IMR-90 (cell line): ENCODE results near the gene TUBB4A. TPM values are rescaled to one million over a fixed set of nuclear protein-coding genes. Genes with fewer than 3 reads are reported as not detected.

ENCODE experiments used
- ATAC-seq: fragments of 200-7000 bp; cut with Tn5 transposase; 2 replicates; pipeline ENCODE4 v1.9.1; 2020; ENCODE audit warnings: low read depth, mild to moderate bottlenecking, moderate library complexity
- BruUV-seq: library from RNA; stranded (reverse); fragments of 400-500 nt; replicated peaks from 2 replicates; lab custom pipeline; 2021; lab: Mats Ljungman, UMichigan
- CTCF ChIA-PET: fragments of 300-600 bp; formaldehyde crosslinking; extraction: SDS; loops from one replicate; lab custom pipeline; 2021; ENCODE audit warnings: antibody characterized with exemption; lab: Yijun Ruan, JAX
- POLR2A ChIA-PET: fragments of 300-600 bp; sonication (Branson Sonifier 250); formaldehyde crosslinking; loops from one replicate; lab custom pipeline; 2022; ENCODE audit warnings: antibody characterized with exemption; ENCODE audit not compliant: unreplicated experiment; lab: Charles Lee
- DNase-seq: peaks from one replicate; pipeline ENCODE4 v3.0.0; 2013
- H2AFZ ChIP-seq: replicated peaks from 2 replicates; pipeline ENCODE3; 2013; ENCODE audit warnings: low read length, mild to moderate bottlenecking; ENCODE audit not compliant: poor library complexity
- H2AK5ac ChIP-seq: 2 replicates; pipeline ENCODE4 v1.6.1; 2013; ENCODE audit warnings: low read depth, low read length, inconsistent platforms
- H2AK9ac ChIP-seq: replicated peaks from 2 replicates; pipeline ENCODE3; 2013; ENCODE audit warnings: mild to moderate bottlenecking, low read depth, low read length, moderate library complexity; ENCODE audit not compliant: poor library complexity
- H2BK120ac ChIP-seq: 2 replicates; pipeline ENCODE4 v1.6.1; 2013; ENCODE audit warnings: low read depth, low read length, inconsistent platforms
- H2BK15ac ChIP-seq: 3 replicates; pipeline ENCODE4 v1.6.1; 2013; ENCODE audit warnings: low read depth, low read length, inconsistent platforms
- H2BK20ac ChIP-seq: 2 replicates; pipeline ENCODE4 v1.6.1; 2013; ENCODE audit warnings: low read depth, mild to moderate bottlenecking, inconsistent platforms, low read length, moderate library complexity
- H2BK5ac ChIP-seq: 2 replicates; pipeline ENCODE4 v1.6.1; 2013; ENCODE audit warnings: mild to moderate bottlenecking, low read depth, low read length, inconsistent platforms; ENCODE audit not compliant: poor library complexity, severe bottlenecking
- H3K14ac ChIP-seq: replicated peaks from 2 replicates; pipeline ENCODE4 v1.6.1; 2013; ENCODE audit warnings: low read depth, low read length, inconsistent platforms
- H3K18ac ChIP-seq: 2 replicates; pipeline ENCODE4 v1.6.1; 2013; ENCODE audit warnings: low read depth, low read length, control low read depth
- H3K23ac ChIP-seq: 2 replicates; pipeline ENCODE4 v1.6.1; 2013; ENCODE audit warnings: low read depth, low read length, inconsistent platforms
- H3K27ac ChIP-seq: 2 replicates; pipeline ENCODE4 v1.5.1; 2013; ENCODE audit warnings: mild to moderate bottlenecking, control low read depth, low read length; ENCODE audit not compliant: insufficient read depth
- H3K27me3 ChIP-seq: 2 replicates; pipeline ENCODE4 v1.6.1; 2013; ENCODE audit warnings: low read length; ENCODE audit not compliant: control insufficient read depth, insufficient read depth
- H3K36me3 ChIP-seq: 2 replicates; pipeline ENCODE4 v1.6.1; 2013; ENCODE audit warnings: low read length, mixed read lengths; ENCODE audit not compliant: control insufficient read depth, insufficient read depth
- H3K4ac ChIP-seq: 2 replicates; pipeline ENCODE4 v1.6.1; 2013; ENCODE audit warnings: low read depth, low read length, inconsistent platforms
- H3K4me1 ChIP-seq: 2 replicates; pipeline ENCODE4 v1.6.1; 2013; ENCODE audit warnings: low read length, mixed read lengths; ENCODE audit not compliant: control insufficient read depth, insufficient read depth
- H3K4me2 ChIP-seq: 2 replicates; pipeline ENCODE4 v1.6.1; 2013; ENCODE audit warnings: low read depth, mild to moderate bottlenecking, control low read depth, low read length, moderate library complexity
- H3K4me3 ChIP-seq: 2 replicates; pipeline ENCODE4 v1.5.1; 2013; ENCODE audit warnings: low read depth, mild to moderate bottlenecking, control low read depth, low read length, moderate library complexity; ENCODE audit not compliant: insufficient read depth
- H3K56ac ChIP-seq: 2 replicates; pipeline ENCODE4 v1.6.1; 2013; ENCODE audit warnings: low read length, inconsistent platforms; ENCODE audit not compliant: insufficient read depth; ENCODE audit errors: extremely low read depth
- H3K79me1 ChIP-seq, 2 experiments: 2 replicates each; pipeline ENCODE4 v1.6.1; 2013; ENCODE audit warnings: low read length in 2 of 2, inconsistent platforms in 1 of 2, low read depth in 1 of 2
- H3K9ac ChIP-seq: 2 replicates; pipeline ENCODE4 v1.6.1; 2013; ENCODE audit warnings: low read depth, low read length, control low read depth
- H3K9me1 ChIP-seq: 2 replicates; pipeline ENCODE4 v1.6.1; 2013; ENCODE audit warnings: low read length, inconsistent platforms; ENCODE audit not compliant: insufficient read depth
- H3K9me3 ChIP-seq: 2 replicates; pipeline ENCODE4 v1.6.1; 2013; ENCODE audit warnings: low read length; ENCODE audit not compliant: control insufficient read depth, insufficient read depth
- H4K20me1 ChIP-seq: 2 replicates; pipeline ENCODE4 v1.6.1; 2013; ENCODE audit warnings: low read length, inconsistent platforms; ENCODE audit not compliant: insufficient read depth
- H4K5ac ChIP-seq: 2 replicates; pipeline ENCODE4 v1.6.1; 2013; ENCODE audit warnings: mild to moderate bottlenecking, low read depth, low read length, control low read depth
- H4K8ac ChIP-seq, 2 experiments: 2 replicates each; pipeline ENCODE4 v1.6.1; 2013; ENCODE audit warnings: low read depth in 2 of 2, low read length in 2 of 2, control low read depth in 1 of 2, inconsistent platforms in 1 of 2
- H4K91ac ChIP-seq: 2 replicates; pipeline ENCODE4 v1.6.1; 2013; ENCODE audit warnings: low read depth, low read length, inconsistent platforms; ENCODE audit not compliant: insufficient read depth
- RAD21 ChIP-seq: IDR thresholded peaks from 2 replicates; pipeline ENCODE4 v1.6.1; 2012; ENCODE audit warnings: low read length, improper control_type of control experiment
- WGBS, 2 experiments: methylation state at CpG; one replicate each; pipeline versions ENCODE4 v1.1.5 to v1.1.7; 2013; ENCODE audit warnings: missing lambda C conversion rate in 2 of 2; ENCODE audit not compliant: insufficient read length in 1 of 2; ENCODE audit errors: extremely low coverage in 2 of 2; 5-methylcytosine and 5-hydroxymethylcytosine counted together
- dilution Hi-C: fragments of 300-500 bp; cut with HindIII; formaldehyde crosslinking; loops from one replicate; pipeline ENCODE4 v1.14.3; 2018; ENCODE audit warnings: low sequenced_read_pairs; ENCODE audit not compliant: unreplicated experiment
- in situ Hi-C: fragments of 300-500 bp; cut with MboI; formaldehyde crosslinking; loops from 3 replicates; pipeline ENCODE4 v1.14.3; 2019; ENCODE audit warnings: low sequenced_read_pairs, inconsistent platforms, mixed read lengths
- intact Hi-C: fragments of 100-400 bp; cut with micrococcal nuclease; formaldehyde crosslinking; loops from 2 replicates; pipeline ENCODE4 v1.10.0; 2022
- polyA plus RNA-seq, 3 experiments: library from polyadenylated mRNA; depleted of rRNA; stranded (reverse); fragments of >200 nt; gene quantifications; 2 replicates each; pipeline ENCODE4 v1.2.3, GENCODE V29; 2012; ENCODE audit warnings: low replicate concordance in 1 of 3
- total RNA-seq: library from RNA; depleted of rRNA; stranded (reverse); fragments of >200 nt; gene quantifications from 2 replicates; pipeline ENCODE4 v1.2.3, GENCODE V29; 2012

TUBB4A gene
- total and polyA plus RNA-seq, 2 of the 4 experiments (the other 2 are of a cell fraction), result not detected

DNA sequence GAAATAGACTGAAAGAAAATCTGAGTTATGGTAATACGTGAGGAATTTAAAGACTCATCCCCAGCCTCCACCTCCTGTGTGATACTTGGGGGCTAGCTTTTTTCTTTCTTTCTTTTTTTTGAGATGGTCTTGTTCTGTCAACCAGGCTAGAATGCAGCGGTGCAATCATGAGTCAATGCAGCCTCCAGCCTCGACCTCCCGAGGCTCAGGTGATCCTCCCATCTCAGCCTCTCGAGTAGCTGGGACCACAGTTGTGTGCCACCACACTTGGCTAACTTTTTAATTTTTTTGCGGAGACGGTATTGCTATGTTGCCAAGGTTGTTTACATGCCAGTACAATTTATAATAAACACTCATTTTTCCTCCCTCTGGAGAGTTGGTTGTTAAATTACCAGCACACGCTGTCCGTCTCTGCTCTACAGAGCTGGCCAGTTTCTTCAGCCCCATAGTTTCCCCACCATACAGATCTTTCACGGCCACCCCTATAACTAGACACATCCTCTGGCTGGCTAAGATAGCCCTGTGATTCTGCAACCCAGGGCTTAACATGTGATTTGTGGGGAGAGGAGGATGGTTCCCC, 33.5 kb upstream of the TUBB4A start:
- no peak overlapping the region for H3K4ac ChIP-seq
- in situ Hi-C loops, result no loop called here
- H3K27ac ChIP-seq, result no peak overlapping the region
- no peak overlapping the region for H3K18ac ChIP-seq
- H3K9me3 ChIP-seq, result 0 out of 2 replicates have a peak, but pooled peaks cover 5% of the 10 kb centered on the region
- H3K4me2 ChIP-seq, result no peak overlapping the region
- H2BK15ac ChIP-seq, result no peak overlapping the region
- WGBS, 2 experiments, result 74% methylated on average over 3 of the region's 10 CpGs; no CpG with 5 or more reads in 1 of the 2 experiments
- no peak overlapping the region for H4K91ac ChIP-seq
- no peak overlapping the region for H3K9ac ChIP-seq
- no peak overlapping the region for H3K56ac ChIP-seq
- no peak overlapping the region for H2AK5ac ChIP-seq
- BruUV-seq, result no TSS peak
- no peak overlapping the region for H2BK5ac ChIP-seq
- H3K23ac ChIP-seq, result no peak overlapping the region
- H2BK20ac ChIP-seq, result no peak overlapping the region
- H3K79me1 ChIP-seq, result no peaks in the 10 kb centered on the region
- no peak for ATAC-seq
- H3K9me1 ChIP-seq, result no peaks in the 10 kb centered on the region
- no peak overlapping the region for H2AK9ac ChIP-seq
- H3K4me3 ChIP-seq, result no peak overlapping the region
- H4K5ac ChIP-seq, result no peak overlapping the region
- no peak for TF ChIP-seq RAD21
- no peak for DNase-seq
- no peaks in the 10 kb centered on the region for H4K20me1 ChIP-seq
- POLR2A ChIA-PET, result no interaction called here
- H2AFZ ChIP-seq, result no peak overlapping the region
- H3K27me3 ChIP-seq, result peaks cover 15% of the 10 kb centered on the region; the same call in 1 of the 2 replicates
- intact Hi-C loops, result no loop called here
- H2BK120ac ChIP-seq, result no peak overlapping the region
- no peaks in the 10 kb centered on the region for H3K4me1 ChIP-seq
- H3K36me3 ChIP-seq, result no peaks in the 10 kb centered on the region
- H3K14ac ChIP-seq, result no peak overlapping the region
- dilution Hi-C loops, result no loop called here
- H4K8ac ChIP-seq, result no peak overlapping the region
- CTCF ChIA-PET, result no interaction called here
